Stomach (tissue), 9 donors: ENCODE measurements around the gene RBM19. TPM values are rescaled to one million over a fixed set of nuclear protein-coding genes. Genes with fewer than 3 reads are reported as not detected.

Experiments used
- DNase-seq, 2 donors: peaks; one replicate each; pipeline versions ENCODE4 v3.0.0 to v3.0.0-alpha.2; 2013 to 2019
- H3K27ac ChIP-seq, 5 donors: fragments of 200-600 bp in 4 of 5; sonication (generic) in 4 of 5; one replicate each; pipeline ENCODE4 v1.5.1; 2013 to 2019; ENCODE audit warnings: mild to moderate bottlenecking in 1 of 5, moderate library complexity in 1 of 5
- H3K27me3 ChIP-seq, 3 donors: fragments of 200-600 bp; sonication (generic); one replicate each; pipeline ENCODE4 v1.5.1; 2017 to 2019; ENCODE audit warnings: mixed run types in 1 of 3
- H3K36me3 ChIP-seq, 4 donors: fragments of 200-600 bp; sonication (generic); 1 replicate in 3 of 4; 2 replicates in 1 of 4; pipeline ENCODE4 v1.5.1; 2016 to 2019
- H3K4me1 ChIP-seq, 4 donors: fragments of 200-600 bp; sonication (generic); one replicate each; pipeline ENCODE4 v1.5.1; 2016 to 2019
- H3K4me3 ChIP-seq, 4 donors: fragments of 200-600 bp; sonication (generic) in 3 of 4; one replicate each; pipeline ENCODE4 v1.5.1; 2016 to 2019; ENCODE audit warnings: mild to moderate bottlenecking in 1 of 4
- H3K9me3 ChIP-seq, 4 donors: fragments of 200-600 bp; sonication (generic); one replicate each; pipeline ENCODE4 v1.5.1; 2016 to 2019
- EP300 ChIP-seq: sonication (generic); formaldehyde crosslinking; IDR thresholded peaks from one replicate; pipeline ENCODE4 v1.6.1; 2017; ENCODE audit warnings: antibody characterized with exemption
- POLR2A ChIP-seq, 4 donors: fragments of 450-650 bp; IDR thresholded peaks; one replicate each; pipeline ENCODE4 v1.6.1; 2016; ENCODE audit warnings: antibody characterized with exemption in 4 of 4, control low read depth in 2 of 4, mild to moderate bottlenecking in 1 of 4, moderate library complexity in 1 of 4
- POLR2AphosphoS5 ChIP-seq, 3 donors: sonication (generic); formaldehyde crosslinking; IDR thresholded peaks; one replicate each; pipeline ENCODE4 v1.6.1; 2016; ENCODE audit warnings: antibody characterized with exemption in 3 of 3
- WGBS, 5 donors: extraction: QIAGEN DNeasy Blood & Tissue Kit in 3 of 5; methylation state at CpG; one replicate each; pipeline versions ENCODE4 v1.1.5 to v1.1.7; 2013 to 2018; 5-methylcytosine and 5-hydroxymethylcytosine counted together
- intact Hi-C: fragments of 100-400 bp; cut with DNase I; formaldehyde crosslinking; loops from one replicate; pipeline ENCODE4 v1.15.1; 2023; ENCODE audit warnings: low total_unique reads
- polyA plus RNA-seq, 3 donors: library from polyadenylated mRNA; stranded (reverse); fragments of 200-250 nt; gene quantifications; one replicate each; pipeline ENCODE4 v1.2.3, GENCODE V29; 2013
- total RNA-seq, 5 donors: library from RNA; depleted of rRNA; stranded (reverse); fragments of >200 nt; gene quantifications; one replicate each; pipeline versions ENCODE4 v1.1.0 to v1.2.3, GENCODE V29; 2014 to 2016
- TF ChIP-seq, protein P1 (sequence below), 7 experiments: fragments of 450-650 bp in 4 of 7; fragments of 200-600 bp in 3 of 7; sonication (generic) in 3 of 7; IDR thresholded peaks; one replicate each; pipeline ENCODE4 v1.5.1; 2016 to 2019; ENCODE audit warnings: antibody characterized with exemption in 7 of 7, control low read depth in 2 of 7, mild to moderate bottlenecking in 1 of 7
- donor health status: healthy with polysubstance abuse.
- donor health status: Bipolar disorder and iron deficiency.
- donor health status: healthy.

The RBM19 gene
- total and polyA plus RNA-seq, 8 donors: 8.1 to 109 (median 27.3) TPM

DNA sequence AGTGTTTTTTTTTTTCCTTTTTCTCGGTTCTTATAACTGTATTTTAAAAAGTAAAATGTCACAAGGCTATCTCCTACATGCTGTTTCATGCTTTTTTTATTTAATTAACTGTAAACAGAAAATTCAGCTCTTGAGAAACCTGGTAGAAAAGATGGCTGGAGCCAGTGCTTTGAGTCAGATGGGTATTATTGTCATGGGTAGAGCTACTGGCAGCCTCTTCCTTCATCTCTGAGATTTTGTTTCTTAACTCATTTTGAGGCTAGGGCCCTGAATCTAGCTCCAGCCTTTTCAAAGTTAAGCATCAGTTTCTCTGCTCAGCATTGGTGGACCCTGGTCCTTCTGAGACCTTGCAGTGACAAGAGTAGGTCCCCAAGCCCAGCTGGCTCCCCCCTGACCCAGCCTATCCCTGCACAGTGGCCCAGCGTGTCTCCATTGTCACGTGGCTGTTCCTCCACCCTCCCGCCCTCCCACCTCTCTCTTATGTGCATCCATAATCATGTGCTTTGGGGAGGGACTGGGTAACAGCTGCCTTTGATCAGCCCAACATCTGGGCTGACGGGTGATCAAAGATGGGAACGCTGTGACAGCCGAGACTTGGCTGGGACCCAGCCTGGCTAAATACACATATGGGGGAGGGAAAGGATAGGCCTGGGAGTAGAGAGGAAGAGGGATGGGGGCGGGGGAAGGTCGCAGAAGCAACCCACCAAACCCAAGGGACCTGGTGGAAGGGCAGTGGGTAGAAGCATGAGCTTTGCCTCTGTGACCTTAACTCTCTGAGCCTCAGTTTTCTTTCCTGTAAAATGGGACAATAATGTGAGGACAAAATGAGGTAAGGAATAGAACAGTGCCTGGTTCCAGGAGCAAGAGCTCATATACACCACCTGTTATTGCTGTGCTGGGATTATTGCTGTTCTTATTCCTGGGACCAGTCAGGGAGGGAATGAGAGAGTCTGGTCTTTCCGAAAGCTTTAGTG is 24.4 kb upstream of the RBM19 start:
- Histone ChIP-seq H3K27ac (no peak overlapping the region), H3K36me3 (no peaks in the 10 kb centered on the region), H3K9me3 (no peaks in the 10 kb centered on the region), H3K4me3 (no peak overlapping the region), H3K4me1 (no peaks in the 10 kb centered on the region), H3K27me3 (peaks cover 0 to 81% (median 11%) of the 10 kb centered on the region in 3 donors)
- WGBS, 5 donors: 20 to 32% (median 26%) methylated on average over 10 of the region's 10 CpGs
- intact Hi-C loops: no loop called here
- DNase-seq: peak in 1 of 2 donors; percentile 9
- no peak for TF ChIP-seq EP300
- TF ChIP-seq, protein P1, sequence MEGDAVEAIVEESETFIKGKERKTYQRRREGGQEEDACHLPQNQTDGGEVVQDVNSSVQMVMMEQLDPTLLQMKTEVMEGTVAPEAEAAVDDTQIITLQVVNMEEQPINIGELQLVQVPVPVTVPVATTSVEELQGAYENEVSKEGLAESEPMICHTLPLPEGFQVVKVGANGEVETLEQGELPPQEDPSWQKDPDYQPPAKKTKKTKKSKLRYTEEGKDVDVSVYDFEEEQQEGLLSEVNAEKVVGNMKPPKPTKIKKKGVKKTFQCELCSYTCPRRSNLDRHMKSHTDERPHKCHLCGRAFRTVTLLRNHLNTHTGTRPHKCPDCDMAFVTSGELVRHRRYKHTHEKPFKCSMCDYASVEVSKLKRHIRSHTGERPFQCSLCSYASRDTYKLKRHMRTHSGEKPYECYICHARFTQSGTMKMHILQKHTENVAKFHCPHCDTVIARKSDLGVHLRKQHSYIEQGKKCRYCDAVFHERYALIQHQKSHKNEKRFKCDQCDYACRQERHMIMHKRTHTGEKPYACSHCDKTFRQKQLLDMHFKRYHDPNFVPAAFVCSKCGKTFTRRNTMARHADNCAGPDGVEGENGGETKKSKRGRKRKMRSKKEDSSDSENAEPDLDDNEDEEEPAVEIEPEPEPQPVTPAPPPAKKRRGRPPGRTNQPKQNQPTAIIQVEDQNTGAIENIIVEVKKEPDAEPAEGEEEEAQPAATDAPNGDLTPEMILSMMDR (IDR thresholded peaks at IDR 0.05): no peak
- no peak for TF ChIP-seq POLR2AphosphoS5 (IDR thresholded peaks at IDR 0.05)
- no peak for TF ChIP-seq POLR2A (IDR thresholded peaks at IDR 0.05)

DNA sequence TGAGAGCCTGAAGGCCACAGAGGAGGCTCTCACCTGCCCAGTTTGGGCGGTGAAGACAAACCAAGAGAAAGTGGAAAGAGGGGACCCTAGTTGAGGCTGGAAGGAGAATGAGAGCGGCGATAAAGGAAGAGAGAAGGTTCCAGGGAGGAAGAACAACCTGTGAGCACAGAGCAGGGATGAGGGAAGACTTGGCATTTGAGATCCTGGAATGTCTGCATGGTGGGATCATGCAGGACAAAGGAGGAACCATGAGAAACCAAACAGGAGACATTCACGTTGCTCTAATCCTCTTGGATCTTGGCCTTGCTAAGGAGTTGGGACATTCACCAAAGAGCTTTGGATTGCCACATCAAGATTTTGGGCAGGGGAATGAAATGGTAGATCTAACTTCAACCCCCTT is 22.9 kb upstream of the RBM19 start:
- intact Hi-C loops: no loop called here

DNA sequence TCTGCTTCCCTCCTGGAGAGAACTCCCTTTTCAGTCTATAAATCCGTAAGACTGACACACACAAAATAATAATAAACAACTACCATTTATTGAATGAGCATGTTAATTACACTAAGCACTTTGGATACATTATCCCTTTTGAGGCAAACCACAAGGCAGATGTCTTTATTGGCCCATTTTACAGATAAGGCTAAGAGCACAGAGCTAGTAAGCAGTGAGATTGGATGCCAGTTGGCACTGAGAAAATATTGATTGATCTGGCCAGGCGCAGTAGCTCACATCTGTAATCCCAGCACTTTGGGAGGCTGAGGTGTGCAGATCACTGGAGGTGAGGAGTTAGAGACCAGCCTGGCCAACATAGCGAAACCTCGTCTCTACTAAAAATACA is 21.9 kb upstream of the RBM19 start:
- Histone ChIP-seq H3K4me3 (no peak overlapping the region), H3K27me3 (peaks cover 0 to 75% (median 17%) of the 10 kb centered on the region in 3 donors), H3K9me3 (no peaks in the 10 kb centered on the region), H3K36me3 (no peaks in the 10 kb centered on the region), H3K4me1 (no peaks in the 10 kb centered on the region), H3K27ac (no peak overlapping the region)
- DNase-seq: no peak
- TF ChIP-seq EP300: no peak
- TF ChIP-seq, protein P1 (IDR thresholded peaks at IDR 0.05): no peak
- no peak for TF ChIP-seq POLR2A (IDR thresholded peaks at IDR 0.05)
- no peak for TF ChIP-seq POLR2AphosphoS5 (IDR thresholded peaks at IDR 0.05)
- WGBS, 5 donors: 65 to 80% (median 74%) methylated on average over 4 of the region's 4 CpGs
- intact Hi-C loops: no loop called here

More for the DNA sequence above, 22.9 kb upstream of the RBM19 start:
- no peak for DNase-seq
- no peaks in the 10 kb centered on the region for H3K4me1 ChIP-seq
- 75 to 88% (median 81%) methylated on average over 4 of the region's 4 CpGs for WGBS, 5 donors
- peaks cover 0 to 75% (median 13%) of the 10 kb centered on the region in 3 donors for H3K27me3 ChIP-seq
- TF ChIP-seq POLR2A (IDR thresholded peaks at IDR 0.05): no peak
- TF ChIP-seq POLR2AphosphoS5 (IDR thresholded peaks at IDR 0.05): no peak
- TF ChIP-seq, protein P1 (IDR thresholded peaks at IDR 0.05): no peak
- TF ChIP-seq EP300: no peak
- H3K36me3 ChIP-seq: no peaks in the 10 kb centered on the region
- H3K27ac ChIP-seq: no peak overlapping the region
- no peaks in the 10 kb centered on the region for H3K9me3 ChIP-seq
- no peak overlapping the region for H3K4me3 ChIP-seq

DNA sequence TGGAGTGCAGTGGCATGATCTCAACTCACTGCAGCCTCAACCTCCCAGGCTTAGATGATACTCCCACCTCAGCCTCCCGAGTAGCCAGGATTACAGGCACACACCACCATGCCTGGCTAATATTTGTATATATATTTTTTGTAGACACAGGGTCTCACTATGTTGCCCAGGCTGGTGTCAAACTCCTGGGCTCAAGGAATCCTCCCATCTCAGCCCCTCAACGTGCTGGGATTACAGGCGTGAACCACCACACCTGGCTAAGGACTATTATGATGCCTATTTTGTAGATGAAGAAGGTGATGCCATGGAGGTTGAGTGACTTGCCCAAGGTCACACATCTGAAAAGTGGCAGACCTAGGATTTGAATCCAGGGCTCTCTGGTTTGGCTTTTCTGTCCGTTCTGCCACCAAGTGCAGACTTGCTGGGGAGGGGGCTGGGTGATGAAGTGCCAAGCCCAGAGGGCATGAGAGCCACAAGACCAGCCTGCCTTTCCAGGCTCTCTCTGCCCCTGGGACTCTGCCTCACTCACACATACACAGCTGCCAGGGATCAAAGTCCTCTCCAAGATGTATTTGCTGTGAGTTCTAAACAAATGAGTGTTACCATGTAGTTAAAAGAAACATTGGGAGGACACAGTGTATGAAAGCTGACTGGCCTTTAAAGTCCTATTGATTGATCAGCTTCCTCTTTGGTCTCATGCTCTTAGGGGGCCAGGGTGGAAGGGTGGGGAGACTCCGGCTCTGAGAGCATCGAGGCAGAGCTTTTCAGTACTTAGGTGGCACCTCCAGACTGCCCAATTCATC is 21.3 kb upstream of the RBM19 start:
- 37 to 48% (median 41%) methylated on average over 6 of the region's 6 CpGs for WGBS, 5 donors
- Histone ChIP-seq H3K4me3 (no peak overlapping the region), H3K4me1 (no peaks in the 10 kb centered on the region), H3K9me3 (no peaks in the 10 kb centered on the region), H3K36me3 (no peaks in the 10 kb centered on the region), H3K27me3 (peaks cover 0 to 69% (median 17%) of the 10 kb centered on the region in 3 donors), H3K27ac (no peak overlapping the region)
- DNase-seq: peak in 1 of 2 donors; percentile 12
- no peak for TF ChIP-seq POLR2AphosphoS5 (IDR thresholded peaks at IDR 0.05)
- TF ChIP-seq, protein P1 (IDR thresholded peaks at IDR 0.05): no peak
- no peak for TF ChIP-seq POLR2A (IDR thresholded peaks at IDR 0.05)
- TF ChIP-seq EP300: no peak
- intact Hi-C loops: no loop called here
